ENCODE data around the gene DEGS2.

DEGS2 gene

GRCh38 chr14:100114109-100114765, 45.2 kb downstream of the DEGS2 start:
- DNase-seq (ENCODE audit: low spot score), result no peak

- no peak for DNase-seq (ENCODE audit: low spot score)
Measured at GRCh38 chr14:100111931-100112704, 47.3 kb downstream of the DEGS2 start.

DNA sequence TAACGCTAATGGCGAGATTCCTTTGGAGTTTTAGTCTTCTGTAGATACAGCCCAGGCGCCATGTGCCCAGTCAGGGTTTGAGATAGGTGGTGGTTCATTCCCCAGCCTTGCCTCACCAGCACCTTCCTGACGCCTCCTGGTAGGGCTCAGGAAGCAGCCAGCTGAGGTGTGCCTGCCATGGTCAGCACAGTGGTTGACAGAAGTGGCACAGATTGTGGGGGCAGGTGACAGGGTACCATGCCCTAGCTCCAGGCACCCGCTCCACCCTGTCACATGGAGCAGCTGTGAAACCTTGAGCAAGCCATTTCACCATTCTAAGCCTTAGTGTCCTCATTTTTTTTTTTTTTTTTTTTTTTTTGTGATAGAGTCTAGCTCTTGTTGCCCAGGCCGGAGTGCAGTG, 48.6 kb downstream of the DEGS2 start:
- DNase-seq (ENCODE audit: low spot score), result no peak

- DNase-seq (ENCODE audit: low spot score), result no peak
Measured at GRCh38 chr14:100109594-100109955, 49.9 kb downstream of the DEGS2 start.

DNA sequence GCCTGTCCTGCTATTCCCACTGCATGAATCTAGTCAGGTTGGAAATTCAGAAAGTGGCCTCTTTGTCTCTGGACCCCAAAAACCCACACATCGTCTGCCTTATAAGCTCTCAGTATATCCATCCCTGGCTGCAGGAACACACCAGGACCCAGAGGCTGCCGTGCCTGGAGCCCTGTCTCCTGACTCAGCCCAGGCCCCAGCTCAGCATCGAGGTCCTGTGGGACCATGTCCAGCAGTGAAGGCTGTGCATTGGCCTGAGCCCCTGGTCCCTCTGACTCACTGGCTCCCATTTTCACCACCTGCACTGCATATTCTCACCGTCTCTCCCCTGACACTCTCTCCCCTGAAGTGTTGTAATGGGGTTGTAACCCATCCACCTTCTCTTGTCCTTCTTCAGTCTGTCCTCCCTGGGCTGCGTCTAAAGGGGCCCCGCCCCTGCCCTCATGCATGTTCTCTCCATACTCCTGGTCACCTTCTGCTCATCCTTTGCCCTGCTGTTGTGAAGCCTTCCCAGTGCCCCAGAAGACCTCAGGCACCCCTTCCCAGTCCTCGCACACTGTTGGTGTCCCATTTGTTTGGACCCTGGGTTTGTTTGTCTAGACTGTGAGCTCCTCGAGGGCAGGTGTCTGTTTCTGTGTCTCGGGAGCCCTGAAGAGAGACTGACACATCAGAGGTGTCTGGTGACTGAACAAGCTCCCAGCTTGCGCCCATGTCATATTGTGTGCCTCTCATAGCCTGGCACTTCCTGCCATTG, 50.4 kb downstream of the DEGS2 start:
- no peak for DNase-seq (ENCODE audit: low spot score)

- DNase-seq (ENCODE audit: low spot score), result peak; percentile 83
Measured at GRCh38 chr14:100108042-100108825, 51.2 kb downstream of the DEGS2 start.

GRCh38 chr14:100107236-100107635, 52.2 kb downstream of the DEGS2 start:
- DNase-seq (ENCODE audit: low spot score), result no peak

- DNase-seq (ENCODE audit: low spot score), result no peak
Measured at GRCh38 chr14:100106250-100107112, 53.0 kb downstream of the DEGS2 start.

DNA sequence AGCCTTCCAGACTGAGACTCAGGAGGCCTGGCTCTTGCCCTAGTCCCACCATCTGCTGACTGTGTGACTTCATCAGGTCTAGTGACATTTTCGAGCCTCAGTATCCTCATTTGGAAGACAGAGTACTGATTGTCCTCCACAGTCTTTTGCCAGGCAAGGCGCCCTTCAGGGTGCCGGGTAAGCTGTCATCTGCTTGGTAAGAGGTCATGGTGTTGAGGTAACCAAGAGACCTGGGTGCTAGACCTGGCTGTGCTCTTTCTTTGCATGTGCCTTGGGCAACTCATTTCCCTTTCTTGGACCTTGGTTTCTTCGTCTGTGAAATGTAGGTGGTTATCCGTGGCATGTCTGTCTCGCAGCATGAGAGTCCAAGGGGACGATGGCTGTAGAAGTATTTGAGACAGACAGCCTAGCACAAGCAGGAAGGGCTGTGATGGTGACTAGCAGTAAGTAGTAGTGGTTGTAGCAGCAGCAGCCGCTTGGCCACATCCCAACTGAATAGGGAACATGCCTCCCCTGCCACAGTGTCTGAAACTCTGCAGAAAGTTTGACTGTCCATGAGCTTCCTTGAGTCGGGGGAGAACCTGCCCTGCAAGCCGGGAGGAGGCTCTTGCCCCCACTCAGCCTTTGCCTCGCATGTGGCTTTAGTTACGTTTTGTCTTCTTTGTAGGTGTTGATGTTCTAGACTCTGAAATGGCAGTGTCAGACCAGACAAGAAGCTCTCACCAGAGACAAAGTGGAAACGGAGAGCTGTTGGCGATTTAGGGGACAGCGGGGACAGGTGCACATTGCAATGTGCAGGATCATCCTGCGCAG, 53.9 kb downstream of the DEGS2 start:
- no peak for DNase-seq (ENCODE audit: low spot score)

DNA sequence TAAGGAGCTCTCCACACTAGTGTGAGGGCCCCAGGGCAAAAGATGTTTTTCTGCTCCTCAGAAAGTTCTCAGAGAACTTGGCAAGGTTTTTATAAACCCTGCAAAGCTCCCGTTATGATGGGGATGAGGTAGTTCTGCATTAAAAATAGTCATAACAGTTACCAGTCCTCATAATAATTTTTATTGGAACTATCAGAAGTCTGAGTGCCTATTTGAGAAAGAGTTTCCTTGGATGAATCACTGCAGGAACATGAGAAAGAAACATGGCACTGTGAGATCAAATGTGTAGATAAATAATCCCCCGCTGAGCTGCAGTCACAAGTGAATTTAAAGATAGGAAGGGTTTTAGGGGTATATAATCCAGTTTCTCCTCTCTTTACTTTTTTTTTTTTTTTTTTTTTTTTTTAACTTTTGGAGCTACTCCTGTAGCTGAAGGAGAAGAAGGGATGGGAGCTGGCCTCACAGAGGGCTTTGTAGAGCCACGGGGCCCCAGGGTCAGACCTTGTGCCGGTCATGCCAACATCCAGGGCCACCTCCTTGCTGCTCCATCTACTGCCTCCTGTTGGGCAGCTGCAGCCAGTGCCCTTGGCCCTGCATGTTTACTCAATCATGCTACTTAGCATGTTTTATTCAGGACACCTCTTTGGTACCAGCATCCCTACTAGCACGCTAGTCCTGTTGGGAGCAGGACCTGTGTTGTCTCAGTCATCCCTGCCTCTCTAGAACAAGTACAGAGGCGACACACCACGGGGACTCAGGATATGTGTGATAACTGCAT, 54.7 kb downstream of the DEGS2 start:
- no peak for DNase-seq (ENCODE audit: low spot score)

GRCh38 chr14:100104006-100104352, 55.5 kb downstream of the DEGS2 start:
- no peak for DNase-seq (ENCODE audit: low spot score)

DNA sequence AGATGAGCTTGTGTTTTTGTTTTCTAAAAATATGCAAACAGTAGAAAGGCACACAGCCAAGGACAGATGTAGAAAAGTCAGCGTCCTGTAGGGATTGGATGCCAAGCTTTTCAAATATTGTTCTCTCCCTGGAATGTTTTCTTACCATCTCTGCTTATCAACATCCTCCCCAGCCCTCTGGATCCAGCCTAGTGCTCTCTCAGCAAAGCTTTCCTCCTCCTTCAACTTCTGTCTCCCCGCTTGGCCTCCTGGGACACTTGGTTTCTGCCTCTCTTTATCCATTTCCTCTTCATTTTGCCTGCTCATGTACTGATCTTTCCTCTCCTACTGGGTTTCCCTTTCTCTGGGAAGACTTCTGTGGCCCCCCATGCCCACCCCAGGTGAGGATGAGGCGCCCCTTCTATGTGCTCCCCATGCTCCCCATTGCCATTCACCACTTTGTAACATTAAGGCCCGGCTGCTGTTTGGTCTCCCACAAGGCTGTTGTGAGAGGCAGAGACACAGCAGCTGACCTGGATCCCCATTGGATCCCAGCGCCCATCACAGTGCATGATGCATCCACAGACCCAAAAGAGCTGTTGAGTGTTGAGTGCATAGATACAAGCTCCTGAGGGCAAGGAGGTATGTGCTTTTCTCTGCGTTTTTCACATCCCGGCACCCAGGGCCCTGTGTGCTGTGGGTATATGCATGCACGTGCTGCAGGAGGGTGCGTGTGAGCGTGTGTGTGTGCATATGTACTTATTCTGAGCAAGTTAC, 56.0 kb downstream of the DEGS2 start:
- no peak for DNase-seq (ENCODE audit: low spot score)

DNA sequence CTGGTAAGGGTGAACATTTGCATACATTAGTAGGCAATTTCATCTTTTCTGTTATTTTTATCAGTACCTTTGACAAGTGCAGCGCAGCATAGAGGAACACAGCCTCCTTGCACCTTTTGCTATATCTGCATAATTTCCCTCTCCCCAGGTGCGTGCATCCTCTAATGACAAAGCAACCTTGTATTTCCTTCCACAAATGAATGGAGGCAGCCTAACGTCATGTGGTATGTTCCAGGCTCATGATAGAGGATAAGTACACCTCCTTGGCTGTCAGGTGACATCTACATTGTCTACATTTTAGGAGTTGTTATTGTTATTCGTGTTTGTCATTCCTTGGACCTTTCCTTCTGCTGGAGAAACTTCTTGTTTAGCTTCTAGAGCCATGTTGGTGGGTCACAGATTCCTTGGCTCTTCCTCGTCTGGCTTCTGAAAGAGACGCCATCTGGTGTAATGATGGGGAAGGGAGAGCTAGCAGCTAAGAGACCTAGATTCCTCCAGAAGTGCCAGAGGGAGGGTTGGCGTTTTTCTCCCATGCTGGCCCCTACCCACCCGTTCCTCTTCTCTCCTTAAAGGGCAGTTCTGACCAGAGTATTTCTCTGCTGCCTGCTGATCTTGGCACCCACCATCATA, 57.2 kb downstream of the DEGS2 start:
- DNase-seq (ENCODE audit: low spot score), result no peak

GRCh38 chr14:100100032-100100703, 59.3 kb downstream of the DEGS2 start:
- no peak for DNase-seq (ENCODE audit: low spot score)

DNA sequence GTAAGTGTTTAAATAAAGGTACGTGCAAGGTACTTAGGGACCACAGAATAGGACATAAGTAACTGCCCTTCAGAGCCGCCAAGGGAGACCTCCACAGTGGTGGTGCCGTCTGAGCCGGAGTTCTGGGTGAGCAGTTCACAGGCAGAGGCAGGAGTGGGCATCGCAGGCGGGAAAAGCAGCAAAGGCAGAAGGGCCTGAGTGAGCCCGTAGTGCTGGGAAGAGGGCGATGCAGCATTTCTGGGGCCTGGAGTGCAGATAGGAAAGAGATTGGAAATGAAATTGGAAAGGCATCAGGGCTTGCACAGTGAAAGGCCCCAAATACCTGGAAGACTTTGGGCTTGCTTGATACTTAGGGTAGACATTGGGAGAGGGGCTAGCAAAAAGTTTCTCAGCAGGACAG, 61.3 kb downstream of the DEGS2 start:
- DNase-seq (ENCODE audit: low spot score), result no peak

GRCh38 chr14:100096656-100097055, 62.8 kb downstream of the DEGS2 start:
- no peak for DNase-seq (ENCODE audit: low spot score)

All from pons (tissue), 1 donor.